HFFc6 (cell line): ENCODE results near the gene VAMP7. TPM values are rescaled to one million over a fixed set of nuclear protein-coding genes. Genes with fewer than 3 reads are reported as not detected.
"Not testable (repeated sequence)": the region's sequence is repeated elsewhere in the genome, so short reads cannot be mapped to it uniquely, and the experiment has no call there.

Experiments used
- DNase-seq: peaks from one replicate; pipeline ENCODE4 v3.0.0-alpha.2; 2018
- H3K27ac Mint-ChIP-seq: 2 replicates; pipeline ENCODE4 v1.8.0; 2020; ENCODE audit warnings: mild to moderate bottlenecking, mixed read lengths
- H3K27me3 Mint-ChIP-seq: 2 replicates; pipeline ENCODE4 v1.8.0; 2021; ENCODE audit warnings: mild to moderate bottlenecking, moderate library complexity, mixed read lengths; ENCODE audit not compliant: insufficient read depth
- H3K36me3 Mint-ChIP-seq: 2 replicates; pipeline ENCODE4 v1.8.0; 2021; ENCODE audit warnings: low read depth, mixed read lengths
- H3K4me1 Mint-ChIP-seq: 2 replicates; pipeline ENCODE4 v1.8.0; 2020; ENCODE audit warnings: low read depth, mixed read lengths
- H3K4me3 Mint-ChIP-seq: 2 replicates; pipeline ENCODE4 v1.8.0; 2020; ENCODE audit warnings: mild to moderate bottlenecking, moderate library complexity, mixed read lengths
- H3K9me3 Mint-ChIP-seq: 2 replicates; pipeline ENCODE4 v1.8.0; 2020; ENCODE audit warnings: mild to moderate bottlenecking, mixed read lengths
- CTCF ChIP-seq: fragments of 200-600 bp; sonication (generic); IDR thresholded peaks from 2 replicates; pipeline ENCODE4 v1.5.0; 2021; ENCODE audit warnings: antibody characterized with exemption, mild to moderate bottlenecking
- total RNA-seq, 6 experiments: library from RNA; stranded (reverse); fragmentation: NEBNext Ultra II Directional; extraction: Animal tissue kit (Norgen Biotek cat#: 25700); gene quantifications; 2 replicates in 1 of 6; 3 replicates in 5 of 6; pipeline ENCODE4 v1.2.3, GENCODE V29; 2021

The VAMP7 gene
- total RNA-seq, 6 experiments from 2014 or later: 37.2 to 50.5 (median 46.3) TPM

GRCh38 chrX:155900765-155901164 is 19.6 kb downstream of the VAMP7 start:
- DNase-seq: no peak
- Mint-ChIP-seq H3K4me1 (no peaks in the 10 kb centered on the region), H3K27ac (no peak overlapping the region), H3K36me3 (peaks cover 21% of the 10 kb centered on the region), H3K9me3 (no peaks in the 10 kb centered on the region), H3K27me3 (no peaks in the 10 kb centered on the region), H3K4me3 (no peak overlapping the region)
- no peak for TF ChIP-seq CTCF

- H3K4me3 Mint-ChIP-seq, H3K27ac Mint-ChIP-seq, H3K4me1 Mint-ChIP-seq, H3K27me3 Mint-ChIP-seq, DNase-seq: not testable (repeated sequence)
- H3K9me3 Mint-ChIP-seq: peaks cover 10% of the 10 kb centered on the region
- H3K36me3 Mint-ChIP-seq: peaks cover 29% of the 10 kb centered on the region
Observed at GRCh38 chrX:155907661-155908060, 26.5 kb downstream of the VAMP7 start.

- TF ChIP-seq CTCF: no peak
- DNase-seq: no peak
- Mint-ChIP-seq H3K27ac (no peak overlapping the region), H3K4me1 (no peaks in the 10 kb centered on the region), H3K36me3 (peaks cover 28% of the 10 kb centered on the region), H3K4me3 (no peak overlapping the region), H3K27me3 (no peaks in the 10 kb centered on the region), H3K9me3 (peaks cover 5% of the 10 kb centered on the region)
Observed at GRCh38 chrX:155923200-155923599, 42.1 kb downstream of the VAMP7 start.

GRCh38 chrX:155930852-155931618 is 49.9 kb downstream of the VAMP7 start:
- not testable (repeated sequence) for H3K27ac Mint-ChIP-seq, DNase-seq, H3K4me1 Mint-ChIP-seq, H3K27me3 Mint-ChIP-seq, H3K4me3 Mint-ChIP-seq
- Mint-ChIP-seq H3K36me3 (peaks cover 51% of the 10 kb centered on the region), H3K9me3 (peaks cover 37% of the 10 kb centered on the region)

GRCh38 chrX:155938132-155938531 is 57.0 kb downstream of the VAMP7 start:
- Mint-ChIP-seq H3K27ac (no peak overlapping the region), H3K36me3 (peaks cover 16% of the 10 kb centered on the region), H3K9me3 (peaks cover 10% of the 10 kb centered on the region), H3K4me3 (no peak overlapping the region), H3K4me1 (no peaks in the 10 kb centered on the region), H3K27me3 (no peaks in the 10 kb centered on the region)
- TF ChIP-seq CTCF: no peak
- no peak for DNase-seq

GRCh38 chrX:155949098-155949497 is 68.0 kb downstream of the VAMP7 start:
- H3K9me3 Mint-ChIP-seq: 0 out of 2 replicates have a peak, but pooled peaks cover 4% of the 10 kb centered on the region
- TF ChIP-seq CTCF: no peak
- H3K4me3 Mint-ChIP-seq: no peak overlapping the region
- DNase-seq: no peak
- H3K36me3 Mint-ChIP-seq: peaks cover 5% of the 10 kb centered on the region; the same call in 1 of the 2 replicates
- H3K4me1 Mint-ChIP-seq: no peaks in the 10 kb centered on the region
- no peak overlapping the region for H3K27ac Mint-ChIP-seq
- peaks cover 2% of the 10 kb centered on the region; the same call in 1 of the 2 replicates for H3K27me3 Mint-ChIP-seq
